SU-DHL-6 (cell line): Measurements from ENCODE around the gene SRSF1.

Source experiments
- CTCF ChIP-seq: fragments of 200-600 bp; sonication (generic); IDR thresholded peaks from one replicate; pipeline ENCODE4 v1.5.1; 2017; ENCODE audit warnings: antibody characterized with exemption, mild to moderate bottlenecking, low read length, moderate library complexity; ENCODE audit not compliant: insufficient read depth, poor library complexity, severe bottlenecking
- EZH2phosphoT487 ChIP-seq: fragments of 200-600 bp; sonication (generic), shearing (Covaris generic); conservative IDR thresholded peaks from 2 replicates; pipeline ENCODE4 v1.6.1; 2018; ENCODE audit warnings: mild to moderate bottlenecking, antibody characterized with exemption, low read length, moderate library complexity, mixed read lengths

- TF ChIP-seq EZH2phosphoT487 (no peak), CTCF (no peak)
Observed at GRCh38 chr17:58052407-58052806, 45.4 kb upstream of the SRSF1 start.
